ENCODE measurements around the gene BICD1. TPM values are rescaled to one million over a fixed set of nuclear protein-coding genes. Genes with fewer than 3 reads are reported as not detected.

Gene BICD1
- polyA plus RNA-seq, 1 of the 3 experiments (the other 2 are of a cell fraction): 12.1 TPM

GRCh38 chr12:32255588-32255987 lies 148.9 kb downstream of the BICD1 start:
- Histone ChIP-seq H3K27ac (ENCODE audit: low read depth in 2 of 2, low read length in 1 of 2) (no peak overlapping the region; a peak in 1 of 4 replicates), H3K79me2 (ENCODE audit: insufficient read depth) (0 out of 2 replicates have a peak, but pooled peaks cover 9% of the 10 kb centered on the region), H3K4me1 (ENCODE audit: control insufficient read depth in 1 of 2, insufficient read depth in 2 of 2, low read depth in 1 of 2, low read length in 1 of 2) (peaks cover 0 to 7% of the 10 kb centered on the region in 2 experiments; a peak in 1 of 4 replicates), H2AFZ (ENCODE audit: low read depth) (no peak overlapping the region), H3K9me3 (no peaks in the 10 kb centered on the region), H3K4me2 (no peak overlapping the region), H3K9ac (no peak overlapping the region), H3K27me3 (ENCODE audit: insufficient read depth) (no peaks in the 10 kb centered on the region), H3K36me3 (replicated peaks in 1 of 2; ENCODE audit: control insufficient read depth in 1 of 2, insufficient read depth in 2 of 2, low read length in 1 of 2) (peaks cover 0 to 13% of the 10 kb centered on the region in 2 experiments), H4K20me1 (ENCODE audit: insufficient read depth) (no peaks in the 10 kb centered on the region), H3F3A (replicated peaks; ENCODE audit: insufficient read depth) (peaks cover 2% of the 10 kb centered on the region), H3K9me2 (no peaks in the 10 kb centered on the region), H3K4me3 (ENCODE audit: low read depth in 2 of 2, low read length in 1 of 2) (no peak overlapping the region)
- ChIA-PET POLR2A (no interaction called here), CTCF (no interaction called here)
- 77% methylated on average over 4 of the region's 4 CpGs for WGBS (ENCODE audit: low lambda C conversion rate)
- TF ChIP-seq ZBTB33 (IDR thresholded peaks at IDR 0.05; ENCODE audit: borderline replicate concordance, low read depth) (no peak), MEF2A (IDR thresholded peaks at IDR 0.05; ENCODE audit: borderline replicate concordance, low read depth) (no peak), POLR2AphosphoS5 (IDR thresholded peaks at IDR 0.05; ENCODE audit: low read depth, low read length) (no peak), FOXJ3 (CRISPR knock-in tag; IDR thresholded peaks at IDR 0.05) (no peak), RCOR1 (IDR thresholded peaks at IDR 0.05; ENCODE audit: low read length) (no peak), RXRA (IDR thresholded peaks at IDR 0.05; ENCODE audit: borderline replicate concordance, low read depth) (no peak), GATA2 (CRISPR knock-in tag; IDR thresholded peaks at IDR 0.05) (no peak), JUND (IDR thresholded peaks at IDR 0.05) (no peak), RAD21 (IDR thresholded peaks at IDR 0.05; ENCODE audit: low read length) (no peak), GABPA (IDR thresholded peaks at IDR 0.05; ENCODE audit: low read depth) (no peak)
- TF ChIP-seq, protein P1, sequence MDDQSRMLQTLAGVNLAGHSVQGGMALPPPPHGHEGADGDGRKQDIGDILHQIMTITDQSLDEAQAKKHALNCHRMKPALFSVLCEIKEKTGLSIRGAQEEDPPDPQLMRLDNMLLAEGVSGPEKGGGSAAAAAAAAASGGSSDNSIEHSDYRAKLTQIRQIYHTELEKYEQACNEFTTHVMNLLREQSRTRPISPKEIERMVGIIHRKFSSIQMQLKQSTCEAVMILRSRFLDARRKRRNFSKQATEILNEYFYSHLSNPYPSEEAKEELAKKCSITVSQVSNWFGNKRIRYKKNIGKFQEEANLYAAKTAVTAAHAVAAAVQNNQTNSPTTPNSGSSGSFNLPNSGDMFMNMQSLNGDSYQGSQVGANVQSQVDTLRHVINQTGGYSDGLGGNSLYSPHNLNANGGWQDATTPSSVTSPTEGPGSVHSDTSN (IDR thresholded peaks at IDR 0.05): no peak
- TF ChIP-seq, protein P2, sequence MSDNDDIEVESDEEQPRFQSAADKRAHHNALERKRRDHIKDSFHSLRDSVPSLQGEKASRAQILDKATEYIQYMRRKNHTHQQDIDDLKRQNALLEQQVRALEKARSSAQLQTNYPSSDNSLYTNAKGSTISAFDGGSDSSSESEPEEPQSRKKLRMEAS (IDR thresholded peaks at IDR 0.05; ENCODE audit: low read depth): no peak
- no peak for DNase-seq

DNA sequence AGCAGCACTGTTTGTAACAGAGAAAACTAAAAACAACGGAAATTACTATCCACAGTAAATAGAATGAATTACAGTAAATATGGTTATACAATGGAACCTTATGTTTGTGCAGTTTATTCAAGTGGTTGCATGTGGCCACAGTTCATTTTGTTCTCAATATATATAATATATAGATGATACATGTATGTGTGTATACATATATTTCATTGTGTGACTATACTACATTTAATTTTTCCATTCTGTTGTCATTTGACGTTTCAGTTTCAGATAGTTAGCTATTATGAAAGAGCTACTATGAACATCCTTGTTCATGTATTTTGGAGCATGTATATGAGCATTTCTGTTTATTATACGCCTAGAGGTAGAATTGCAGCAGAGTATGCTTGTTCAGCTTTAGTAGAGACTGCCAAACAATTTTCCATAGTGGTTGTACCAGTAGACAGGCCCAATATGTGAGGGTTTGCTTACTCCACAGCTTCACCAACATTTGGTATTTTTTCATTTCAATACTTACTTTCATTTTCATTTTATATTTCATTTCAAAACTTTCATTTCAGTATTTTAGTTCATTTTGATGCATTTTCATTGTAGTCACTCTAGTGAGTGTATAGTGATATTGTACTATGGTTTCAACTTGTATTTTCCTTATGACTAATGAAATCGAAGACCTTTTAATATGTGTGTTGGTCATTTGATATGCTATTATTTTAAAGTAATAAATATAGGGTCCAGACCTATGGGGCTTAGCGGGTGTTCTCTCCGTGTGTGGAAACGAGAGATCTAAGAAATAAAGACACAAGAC lies 151.2 kb downstream of the BICD1 start:
- Histone ChIP-seq H4K20me1 (ENCODE audit: insufficient read depth) (no peaks in the 10 kb centered on the region), H2AFZ (ENCODE audit: low read depth) (no peak overlapping the region), H3K9ac (no peak overlapping the region), H3K9me3 (no peaks in the 10 kb centered on the region), H3K79me2 (ENCODE audit: insufficient read depth) (peaks cover 15% of the 10 kb centered on the region; the same call in 1 of the 2 replicates), H3K27me3 (ENCODE audit: insufficient read depth) (no peaks in the 10 kb centered on the region), H3K4me3 (ENCODE audit: low read depth in 2 of 2, low read length in 1 of 2) (no peak overlapping the region), H3K4me2 (no peak overlapping the region), H3K4me1 (ENCODE audit: control insufficient read depth in 1 of 2, insufficient read depth in 2 of 2, low read depth in 1 of 2, low read length in 1 of 2) (peaks cover 0 to 3% of the 10 kb centered on the region in 2 experiments; a peak in 1 of 4 replicates), H3F3A (replicated peaks; ENCODE audit: insufficient read depth) (no peaks in the 10 kb centered on the region), H3K27ac (ENCODE audit: low read depth in 2 of 2, low read length in 1 of 2) (no peak overlapping the region), H3K36me3 (replicated peaks in 1 of 2; ENCODE audit: control insufficient read depth in 1 of 2, insufficient read depth in 2 of 2, low read length in 1 of 2) (peaks cover 0 to 13% of the 10 kb centered on the region in 2 experiments), H3K9me2 (no peaks in the 10 kb centered on the region)
- ChIA-PET CTCF (no interaction called here), POLR2A (no interaction called here)
- no peak for DNase-seq
- WGBS (ENCODE audit: low lambda C conversion rate): 88% methylated on average over 7 of the region's 7 CpGs
- TF ChIP-seq, protein P3, sequence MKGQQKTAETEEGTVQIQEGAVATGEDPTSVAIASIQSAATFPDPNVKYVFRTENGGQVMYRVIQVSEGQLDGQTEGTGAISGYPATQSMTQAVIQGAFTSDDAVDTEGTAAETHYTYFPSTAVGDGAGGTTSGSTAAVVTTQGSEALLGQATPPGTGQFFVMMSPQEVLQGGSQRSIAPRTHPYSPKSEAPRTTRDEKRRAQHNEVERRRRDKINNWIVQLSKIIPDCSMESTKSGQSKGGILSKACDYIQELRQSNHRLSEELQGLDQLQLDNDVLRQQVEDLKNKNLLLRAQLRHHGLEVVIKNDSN (IDR thresholded peaks at IDR 0.05; ENCODE audit: borderline replicate concordance, low read depth): no peak
- no peak for TF ChIP-seq EP300 (IDR thresholded peaks at IDR 0.05; ENCODE audit: borderline replicate concordance in 1 of 2, low read depth in 1 of 2, low read length in 1 of 2)
- TF ChIP-seq NRF1 (IDR thresholded peaks at IDR 0.05; ENCODE audit: low read depth, low read length): no peak
- TF ChIP-seq RCOR1 (IDR thresholded peaks at IDR 0.05; ENCODE audit: low read length): no peak
- no peak for TF ChIP-seq NFIC (IDR thresholded peaks at IDR 0.05; ENCODE audit: borderline replicate concordance)
- no peak for TF ChIP-seq CHD2 (IDR thresholded peaks at IDR 0.05; ENCODE audit: low read length, partially characterized antibody)
- TF ChIP-seq, protein P4, sequence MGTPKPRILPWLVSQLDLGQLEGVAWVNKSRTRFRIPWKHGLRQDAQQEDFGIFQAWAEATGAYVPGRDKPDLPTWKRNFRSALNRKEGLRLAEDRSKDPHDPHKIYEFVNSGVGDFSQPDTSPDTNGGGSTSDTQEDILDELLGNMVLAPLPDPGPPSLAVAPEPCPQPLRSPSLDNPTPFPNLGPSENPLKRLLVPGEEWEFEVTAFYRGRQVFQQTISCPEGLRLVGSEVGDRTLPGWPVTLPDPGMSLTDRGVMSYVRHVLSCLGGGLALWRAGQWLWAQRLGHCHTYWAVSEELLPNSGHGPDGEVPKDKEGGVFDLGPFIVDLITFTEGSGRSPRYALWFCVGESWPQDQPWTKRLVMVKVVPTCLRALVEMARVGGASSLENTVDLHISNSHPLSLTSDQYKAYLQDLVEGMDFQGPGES (IDR thresholded peaks at IDR 0.05; ENCODE audit: low read depth, low read length): no peak
